ENCODE data around the gene CKAP5. TPM values are rescaled to one million over a fixed set of nuclear protein-coding genes. Genes with fewer than 3 reads are reported as not detected.
A peak's percentile ranks its signal among the peaks of the same experiment; 100 is the strongest.

Gene CKAP5
- total RNA-seq, 1 donor from 2014 or later, result 186 TPM

- DNase-seq, result no peak
Measured at GRCh38 chr11:46761807-46762206, 84.3 kb downstream of the CKAP5 start.

- no peak for DNase-seq
Measured at GRCh38 chr11:46760429-46761128, 85.5 kb downstream of the CKAP5 start.

GRCh38 chr11:46759196-46759595 is 86.9 kb downstream of the CKAP5 start:
- DNase-seq, result peak; percentile 6

GRCh38 chr11:46755962-46756361 is 90.1 kb downstream of the CKAP5 start:
- no peak for DNase-seq

- no peak for DNase-seq
Measured at GRCh38 chr11:46747150-46747549, 98.9 kb downstream of the CKAP5 start.

GRCh38 chr11:46745995-46746394 is 100.1 kb downstream of the CKAP5 start:
- no peak for DNase-seq

GRCh38 chr11:46745328-46745727 is 100.8 kb downstream of the CKAP5 start:
- DNase-seq, result no peak

GRCh38 chr11:46743693-46744339 is 102.3 kb downstream of the CKAP5 start:
- DNase-seq, result no peak

GRCh38 chr11:46743043-46743442 is 103.0 kb downstream of the CKAP5 start:
- no peak for DNase-seq

GRCh38 chr11:46741600-46742484 is 104.2 kb downstream of the CKAP5 start:
- no peak for DNase-seq

GRCh38 chr11:46738887-46739286 is 107.2 kb downstream of the CKAP5 start:
- no peak for DNase-seq

- no peak for DNase-seq
Measured at GRCh38 chr11:46737699-46738098, 108.4 kb downstream of the CKAP5 start.

GRCh38 chr11:46736615-46737014 is 109.5 kb downstream of the CKAP5 start:
- DNase-seq, result no peak

GRCh38 chr11:46736146-46736545 is 109.9 kb downstream of the CKAP5 start:
- no peak for DNase-seq

- DNase-seq, result no peak
Measured at GRCh38 chr11:46733234-46733633, 112.8 kb downstream of the CKAP5 start.

- no peak for DNase-seq
Measured at GRCh38 chr11:46731545-46731944, 114.5 kb downstream of the CKAP5 start.

- no peak for DNase-seq
Measured at GRCh38 chr11:46729110-46730027, 116.7 kb downstream of the CKAP5 start.

- no peak for DNase-seq
Measured at GRCh38 chr11:46728659-46729040, 117.4 kb downstream of the CKAP5 start.

GRCh38 chr11:46727952-46728658 is 118.0 kb downstream of the CKAP5 start:
- DNase-seq, result no peak

GRCh38 chr11:46726206-46726862 is 119.7 kb downstream of the CKAP5 start:
- DNase-seq, result no peak

All from occipital lobe (tissue), 2 donors.